A673 (cell line): ENCODE measurements around the gene MYOF. TPM values are rescaled to one million over a fixed set of nuclear protein-coding genes. Genes with fewer than 3 reads are reported as not detected.

Source experiments
- BruUV-seq: library from RNA; stranded (reverse); fragments of 400-500 nt; replicated peaks from 2 replicates; lab custom pipeline; 2021; lab: Mats Ljungman, UMichigan
- CTCF ChIA-PET: fragments of 300-600 bp; sonication (Branson Sonifier 250); formaldehyde crosslinking; loops from one replicate; lab custom pipeline; 2022; ENCODE audit warnings: antibody characterized with exemption; lab: Charles Lee
- POLR2A ChIA-PET: fragments of 300-600 bp; sonication (Branson Sonifier 250); formaldehyde crosslinking; loops from one replicate; lab custom pipeline; 2022; ENCODE audit warnings: antibody characterized with exemption; ENCODE audit not compliant: low non-redundant PET; lab: Charles Lee
- DNase-seq: peaks from one replicate; pipeline ENCODE4 v3.0.0-alpha.2; 2015; ENCODE audit warnings: low spot score
- H3K27ac ChIP-seq: fragments of 200-600 bp; sonication (generic); 2 replicates; pipeline ENCODE4 v1.5.1; 2016; ENCODE audit warnings: mixed run types, low read depth, mild to moderate bottlenecking, mixed read lengths, antibody characterized with exemption, low read length; ENCODE audit not compliant: poor library complexity, severe bottlenecking
- H3K27me3 ChIP-seq: fragments of 200-600 bp; sonication (generic); replicated peaks from 2 replicates; pipeline ENCODE4 v1.6.1; 2017; ENCODE audit warnings: mixed run types, low read depth, mild to moderate bottlenecking, mixed read lengths, antibody characterized with exemption, low read length; ENCODE audit not compliant: insufficient read depth, poor library complexity
- H3K36me3 ChIP-seq: fragments of 200-600 bp; sonication (generic); 2 replicates; pipeline ENCODE4 v1.6.1; 2016; ENCODE audit warnings: mixed run types, mild to moderate bottlenecking, mixed read lengths, antibody characterized with exemption, low read length; ENCODE audit not compliant: insufficient read depth, poor library complexity, severe bottlenecking
- H3K4me1 ChIP-seq: fragments of 200-600 bp; sonication (generic); 2 replicates; pipeline ENCODE4 v1.6.1; 2017; ENCODE audit warnings: mixed run types, mild to moderate bottlenecking, mixed read lengths, antibody characterized with exemption, low read length; ENCODE audit not compliant: insufficient read depth, poor library complexity, severe bottlenecking
- H3K4me3 ChIP-seq: fragments of 200-600 bp; sonication (generic); 2 replicates; pipeline ENCODE4 v1.5.1; 2016; ENCODE audit warnings: low read depth, mixed run types, mild to moderate bottlenecking, mixed read lengths, low read length; ENCODE audit not compliant: poor library complexity, severe bottlenecking
- H3K9me3 ChIP-seq: fragments of 200-600 bp; sonication (generic); 2 replicates; pipeline ENCODE4 v1.6.1; 2016; ENCODE audit warnings: mixed run types, low read depth, mild to moderate bottlenecking, mixed read lengths, antibody characterized with exemption, low read length; ENCODE audit not compliant: poor library complexity, severe bottlenecking
- EZH2 ChIP-seq: fragments of 200-600 bp; sonication (generic); IDR thresholded peaks from 2 replicates; pipeline ENCODE4 v1.6.1; 2017; ENCODE audit warnings: borderline replicate concordance, low read depth, mild to moderate bottlenecking, mixed read lengths, antibody characterized with exemption, low read length; ENCODE audit not compliant: poor library complexity, severe bottlenecking
- intact Hi-C: fragments of 100-400 bp; cut with micrococcal nuclease; formaldehyde crosslinking; loops from one replicate; pipeline ENCODE4 v1.10.0; 2022; ENCODE audit not compliant: unreplicated experiment
- total RNA-seq: library from RNA; stranded (reverse); gene quantifications from 2 replicates; pipeline ENCODE4 v1.2.3, GENCODE V29; 2021
- TF ChIP-seq, protein P1 (sequence below): fragments of 300-800, 200-600 bp; sonication (generic); conservative IDR thresholded peaks from 2 replicates; pipeline ENCODE4 v1.5.1; 2017; ENCODE audit warnings: low read depth, mild to moderate bottlenecking, antibody characterized with exemption, low read length, moderate library complexity, mixed read lengths

The MYOF gene
- total RNA-seq, 1 experiment from 2014 or later: 24.2 TPM

DNA sequence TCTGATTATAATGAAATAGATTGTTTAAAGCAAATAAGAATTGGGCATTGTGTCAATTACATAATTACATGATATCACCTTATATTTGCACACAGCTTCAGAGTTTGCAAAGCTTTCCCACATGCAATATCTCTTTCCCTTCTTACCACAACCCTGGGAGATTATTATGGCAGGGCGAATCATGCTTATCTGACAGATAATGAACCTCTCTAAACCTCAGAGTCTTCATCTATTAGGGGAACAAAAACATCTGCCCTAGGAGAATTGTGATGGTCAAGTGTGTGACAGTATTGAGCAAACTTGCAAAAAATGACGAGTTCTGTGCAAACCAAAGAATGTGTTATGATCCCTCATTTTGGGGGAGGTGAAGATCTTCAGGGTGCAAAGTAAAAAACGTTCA lies 90.0 kb downstream of the MYOF start:
- H3K4me1 ChIP-seq: peaks cover 3% of the 10 kb centered on the region
- no peak for TF ChIP-seq EZH2
- TF ChIP-seq, protein P1, sequence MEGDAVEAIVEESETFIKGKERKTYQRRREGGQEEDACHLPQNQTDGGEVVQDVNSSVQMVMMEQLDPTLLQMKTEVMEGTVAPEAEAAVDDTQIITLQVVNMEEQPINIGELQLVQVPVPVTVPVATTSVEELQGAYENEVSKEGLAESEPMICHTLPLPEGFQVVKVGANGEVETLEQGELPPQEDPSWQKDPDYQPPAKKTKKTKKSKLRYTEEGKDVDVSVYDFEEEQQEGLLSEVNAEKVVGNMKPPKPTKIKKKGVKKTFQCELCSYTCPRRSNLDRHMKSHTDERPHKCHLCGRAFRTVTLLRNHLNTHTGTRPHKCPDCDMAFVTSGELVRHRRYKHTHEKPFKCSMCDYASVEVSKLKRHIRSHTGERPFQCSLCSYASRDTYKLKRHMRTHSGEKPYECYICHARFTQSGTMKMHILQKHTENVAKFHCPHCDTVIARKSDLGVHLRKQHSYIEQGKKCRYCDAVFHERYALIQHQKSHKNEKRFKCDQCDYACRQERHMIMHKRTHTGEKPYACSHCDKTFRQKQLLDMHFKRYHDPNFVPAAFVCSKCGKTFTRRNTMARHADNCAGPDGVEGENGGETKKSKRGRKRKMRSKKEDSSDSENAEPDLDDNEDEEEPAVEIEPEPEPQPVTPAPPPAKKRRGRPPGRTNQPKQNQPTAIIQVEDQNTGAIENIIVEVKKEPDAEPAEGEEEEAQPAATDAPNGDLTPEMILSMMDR: no peak
- intact Hi-C loops: no loop called here
- DNase-seq: no peak
- H3K36me3 ChIP-seq: no peaks in the 10 kb centered on the region
- no peaks in the 10 kb centered on the region for H3K27me3 ChIP-seq
- no peaks in the 10 kb centered on the region for H3K9me3 ChIP-seq
- no TSS peak for BruUV-seq
- no peak overlapping the region for H3K27ac ChIP-seq
- H3K4me3 ChIP-seq: no peak overlapping the region
- ChIA-PET CTCF (no interaction called here), POLR2A (no interaction called here)

DNA sequence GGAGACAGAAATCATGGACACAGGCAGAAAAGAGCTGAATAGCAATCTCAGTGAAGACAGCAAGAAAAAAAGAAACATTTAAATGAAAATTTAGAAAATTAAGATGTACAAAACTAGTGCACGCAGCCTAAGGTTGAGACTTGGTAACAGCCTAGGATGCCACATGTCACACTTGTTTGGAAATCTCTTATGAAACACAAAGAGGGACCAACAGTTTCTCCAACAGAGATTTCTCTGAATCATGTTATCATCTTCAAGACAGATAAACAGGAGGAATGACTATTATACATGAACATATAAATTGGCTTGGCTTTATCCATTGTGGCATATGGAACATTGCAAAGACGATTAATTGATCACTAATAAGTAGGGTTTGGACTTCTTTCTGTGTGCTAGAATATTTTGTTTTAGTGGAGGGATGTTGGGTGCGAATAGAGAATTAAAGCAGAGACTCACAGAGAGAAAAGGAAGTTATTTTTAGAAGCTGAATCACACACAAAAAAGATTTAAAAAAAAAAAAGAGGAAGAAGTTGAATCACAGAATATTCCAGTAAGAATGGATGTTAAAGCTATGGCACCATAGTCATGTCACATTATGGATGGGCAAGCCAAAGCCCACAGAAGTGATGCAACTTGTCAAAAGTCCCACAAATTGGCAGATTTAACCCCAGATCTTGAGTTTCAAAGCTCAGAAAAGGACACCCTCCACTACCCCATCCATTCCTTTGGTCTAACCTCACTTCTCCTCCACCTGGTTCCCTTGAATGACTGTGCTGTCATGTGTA lies 91.6 kb downstream of the MYOF start:
- intact Hi-C loops: no loop called here
- peaks cover 3% of the 10 kb centered on the region for H3K4me1 ChIP-seq
- POLR2A ChIA-PET: no interaction called here
- no peak overlapping the region for H3K4me3 ChIP-seq
- TF ChIP-seq, protein P1: no peak
- no peak for TF ChIP-seq EZH2
- no peaks in the 10 kb centered on the region for H3K36me3 ChIP-seq
- no peaks in the 10 kb centered on the region for H3K9me3 ChIP-seq
- no peak for DNase-seq
- no peak overlapping the region for H3K27ac ChIP-seq
- CTCF ChIA-PET: interaction anchor here (1.5 kb wide), 1 partner anchor 92 kb away, joined by 3 read pairs; the partner anchor contains the start of gene MYOF
- H3K27me3 ChIP-seq: no peaks in the 10 kb centered on the region
- BruUV-seq: no TSS peak

DNA sequence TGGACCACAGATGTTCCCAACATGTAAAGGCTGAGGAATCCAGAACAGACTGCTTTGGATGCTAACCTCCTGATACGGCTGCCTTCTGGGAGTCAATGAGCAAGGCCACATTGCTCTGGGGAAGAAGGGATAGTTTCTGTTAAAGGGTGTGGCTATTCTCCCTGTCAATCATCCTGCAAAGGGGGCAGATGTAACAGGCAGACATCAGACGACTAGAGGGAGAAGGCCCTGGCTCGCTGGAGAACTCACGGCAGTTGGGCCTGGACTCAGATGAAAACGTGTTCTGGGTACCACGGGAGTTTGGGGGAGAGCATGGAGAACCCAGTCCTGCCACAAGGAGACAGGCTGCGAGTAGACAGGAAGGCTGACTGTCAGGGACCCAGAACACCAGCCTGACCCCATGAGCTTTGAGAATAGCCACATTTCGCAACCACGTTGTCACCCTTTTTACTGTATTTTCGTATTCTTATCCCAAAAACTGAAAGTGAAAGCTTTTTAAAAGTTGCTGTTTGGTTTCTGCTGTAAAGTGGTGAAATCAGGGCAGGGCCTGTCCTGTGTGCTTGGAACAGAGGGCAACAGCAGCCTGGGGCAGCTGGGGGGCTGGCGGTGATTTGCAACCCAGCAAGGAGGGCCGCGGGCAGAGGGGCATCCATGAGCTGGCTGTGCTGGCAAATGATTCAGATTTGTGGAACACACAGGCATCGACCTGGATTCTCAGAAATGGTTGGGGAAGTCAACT lies 95.3 kb downstream of the MYOF start:
- Histone ChIP-seq H3K9me3 (no peaks in the 10 kb centered on the region), H3K4me3 (no peak overlapping the region), H3K36me3 (no peaks in the 10 kb centered on the region), H3K27ac (no peak overlapping the region), H3K4me1 (peaks cover 2% of the 10 kb centered on the region), H3K27me3 (no peaks in the 10 kb centered on the region)
- no TSS peak for BruUV-seq
- ChIA-PET POLR2A (no interaction called here), CTCF (interaction anchor here (1.3 kb wide), 1 partner anchor 96 kb away, joined by 4 read pairs; no protein-coding TSS in a partner anchor)
- DNase-seq: no peak
- TF ChIP-seq EZH2: no peak
- TF ChIP-seq, protein P1: no peak
- intact Hi-C loops: no loop called here
